Amygdala (tissue), 56 donors: ENCODE data around the gene ITGA5.
A peak's percentile ranks its signal among the peaks of the same experiment; 100 is the strongest.

Source experiments
- DNase-seq, 56 donors: peaks; one replicate each; lab custom pipeline; 2025; lab: John Stamatoyannopoulos, UW

Gene ITGA5

GRCh38 chr12:54392485-54393206, 26.4 kb downstream of the ITGA5 start:
- DNase-seq = no peak

GRCh38 chr12:54390668-54391551, 28.2 kb downstream of the ITGA5 start:
- peak in 23 of 56 donors; percentile 7 to 64 (median 36) for DNase-seq

- peak in 2 of 56 donors; percentile 19 to 42 for DNase-seq
These were observed 28.8 kb downstream of the ITGA5 start for GRCh38 chr12:54390176-54390667.

GRCh38 chr12:54389607-54390175, 29.4 kb downstream of the ITGA5 start:
- no peak for DNase-seq

- DNase-seq = no peak
These were observed 29.9 kb downstream of the ITGA5 start for GRCh38 chr12:54389134-54389508.

GRCh38 chr12:54388237-54389133, 30.6 kb downstream of the ITGA5 start:
- DNase-seq = no peak

GRCh38 chr12:54387114-54387467, 32.0 kb downstream of the ITGA5 start:
- DNase-seq = no peak

- no peak for DNase-seq
These were observed 32.5 kb downstream of the ITGA5 start for GRCh38 chr12:54386403-54387113.

- peak in 19 of 56 donors; percentile 13 to 63 (median 34) for DNase-seq
These were observed 33.7 kb downstream of the ITGA5 start for GRCh38 chr12:54385251-54385914.

- peak in 18 of 56 donors; percentile 12 to 44 (median 26) for DNase-seq
These were observed 34.5 kb downstream of the ITGA5 start, which contains the start of gene ZNF385A for GRCh38 chr12:54384591-54385041. ZNF385A (minus strand) TSS chr12:54384733; CDS start chr12:54384514, 219 bp downstream.

GRCh38 chr12:54383041-54383609, 35.9 kb downstream of the ITGA5 start:
- DNase-seq = no peak

- no peak for DNase-seq
These were observed 37.9 kb downstream of the ITGA5 start for GRCh38 chr12:54381136-54381535.

GRCh38 chr12:54379398-54380201, 39.5 kb downstream of the ITGA5 start:
- DNase-seq = peak in 54 of 56 donors; percentile 39 to 90 (median 74)

- peak in 21 of 56 donors; percentile 8 to 63 (median 38) for DNase-seq
These were observed 40.2 kb downstream of the ITGA5 start for GRCh38 chr12:54378796-54379397.

- no peak for DNase-seq
These were observed 41.1 kb downstream of the ITGA5 start for GRCh38 chr12:54377797-54378515.

GRCh38 chr12:54377007-54377406, 42.1 kb downstream of the ITGA5 start:
- no peak for DNase-seq
